IMR-90 (cell line): ENCODE data around the gene CENPP.
A peak's percentile ranks its signal among the peaks of the same experiment; 100 is the strongest.

Source experiments
- RAD21 ChIP-seq: IDR thresholded peaks from 2 replicates; pipeline ENCODE4 v1.6.1; 2012; ENCODE audit warnings: low read length, improper control_type of control experiment
- RFX5 ChIP-seq: IDR thresholded peaks from 2 replicates; pipeline ENCODE4 v1.8.0; 2012; ENCODE audit warnings: low read depth, mild to moderate bottlenecking, low read length, moderate library complexity
- SMC3 ChIP-seq: fragments of 150-350 bp; IDR thresholded peaks from 2 replicates; pipeline ENCODE4 v1.6.1; 2016; ENCODE audit warnings: low read depth, mild to moderate bottlenecking, antibody characterized with exemption, low read length, moderate library complexity
- TF ChIP-seq, protein P1 (sequence below): conservative IDR thresholded peaks from 2 replicates; pipeline ENCODE4 v1.5.1; 2012; ENCODE audit warnings: mild to moderate bottlenecking, low read depth, low read length, improper control_type of control experiment
- TF ChIP-seq, protein P2 (sequence below): fragments of 150-350 bp; IDR thresholded peaks from 2 replicates; pipeline ENCODE4 v1.6.1; 2016; ENCODE audit warnings: low read depth, mild to moderate bottlenecking, low read length, moderate library complexity, borderline replicate concordance

DNA sequence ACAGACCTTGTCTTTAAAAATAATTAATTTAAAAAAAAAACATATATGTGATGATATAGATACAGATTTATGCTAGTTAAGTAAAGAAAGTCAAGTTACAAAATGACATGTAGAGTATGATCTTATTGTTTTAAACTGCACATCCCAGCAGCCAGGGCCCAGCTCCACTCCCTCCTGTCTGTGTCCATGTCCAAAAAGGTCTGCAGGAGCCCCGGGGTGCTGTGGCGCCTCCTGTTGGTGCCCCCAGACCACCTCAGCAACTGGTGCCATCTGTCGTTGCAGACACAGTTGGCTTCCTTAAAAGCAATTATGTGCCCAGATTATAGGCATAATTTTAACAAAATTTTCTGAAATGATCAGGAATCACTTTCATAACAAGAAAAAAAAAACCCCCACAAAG is 310.9 kb downstream of the CENPP start:
- TF ChIP-seq, protein P1, sequence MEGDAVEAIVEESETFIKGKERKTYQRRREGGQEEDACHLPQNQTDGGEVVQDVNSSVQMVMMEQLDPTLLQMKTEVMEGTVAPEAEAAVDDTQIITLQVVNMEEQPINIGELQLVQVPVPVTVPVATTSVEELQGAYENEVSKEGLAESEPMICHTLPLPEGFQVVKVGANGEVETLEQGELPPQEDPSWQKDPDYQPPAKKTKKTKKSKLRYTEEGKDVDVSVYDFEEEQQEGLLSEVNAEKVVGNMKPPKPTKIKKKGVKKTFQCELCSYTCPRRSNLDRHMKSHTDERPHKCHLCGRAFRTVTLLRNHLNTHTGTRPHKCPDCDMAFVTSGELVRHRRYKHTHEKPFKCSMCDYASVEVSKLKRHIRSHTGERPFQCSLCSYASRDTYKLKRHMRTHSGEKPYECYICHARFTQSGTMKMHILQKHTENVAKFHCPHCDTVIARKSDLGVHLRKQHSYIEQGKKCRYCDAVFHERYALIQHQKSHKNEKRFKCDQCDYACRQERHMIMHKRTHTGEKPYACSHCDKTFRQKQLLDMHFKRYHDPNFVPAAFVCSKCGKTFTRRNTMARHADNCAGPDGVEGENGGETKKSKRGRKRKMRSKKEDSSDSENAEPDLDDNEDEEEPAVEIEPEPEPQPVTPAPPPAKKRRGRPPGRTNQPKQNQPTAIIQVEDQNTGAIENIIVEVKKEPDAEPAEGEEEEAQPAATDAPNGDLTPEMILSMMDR = 0 out of 2 replicates have a peak, but pooled peaks have one; percentile 2
- TF ChIP-seq RAD21 (no peak), SMC3 (no peak), RFX5 (no peak)
- TF ChIP-seq, protein P2, sequence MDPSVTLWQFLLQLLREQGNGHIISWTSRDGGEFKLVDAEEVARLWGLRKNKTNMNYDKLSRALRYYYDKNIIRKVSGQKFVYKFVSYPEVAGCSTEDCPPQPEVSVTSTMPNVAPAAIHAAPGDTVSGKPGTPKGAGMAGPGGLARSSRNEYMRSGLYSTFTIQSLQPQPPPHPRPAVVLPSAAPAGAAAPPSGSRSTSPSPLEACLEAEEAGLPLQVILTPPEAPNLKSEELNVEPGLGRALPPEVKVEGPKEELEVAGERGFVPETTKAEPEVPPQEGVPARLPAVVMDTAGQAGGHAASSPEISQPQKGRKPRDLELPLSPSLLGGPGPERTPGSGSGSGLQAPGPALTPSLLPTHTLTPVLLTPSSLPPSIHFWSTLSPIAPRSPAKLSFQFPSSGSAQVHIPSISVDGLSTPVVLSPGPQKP = no peak
